ENCODE results near the gene CYB5B. TPM values are rescaled to one million over a fixed set of nuclear protein-coding genes. Genes with fewer than 3 reads are reported as not detected.

CYB5B gene
- total RNA-seq, 4 donors from 2014 or later, result 29.1 to 74.0 (median 46.6) TPM

- no peak for TF ChIP-seq CTCF (IDR thresholded peaks at IDR 0.05; ENCODE audit: low read depth)
Measured at GRCh38 chr16:69386596-69386995, 37.8 kb upstream of the CYB5B start.

- no peak for TF ChIP-seq CTCF (IDR thresholded peaks at IDR 0.05; ENCODE audit: low read depth)
Measured at GRCh38 chr16:69393898-69394849, 30.2 kb upstream of the CYB5B start.

GRCh38 chr16:69395859-69396186 lies 28.6 kb upstream of the CYB5B start:
- TF ChIP-seq CTCF (IDR thresholded peaks at IDR 0.05; ENCODE audit: low read depth), result no peak

GRCh38 chr16:69396187-69397061 lies 28.0 kb upstream of the CYB5B start:
- no peak for TF ChIP-seq CTCF (IDR thresholded peaks at IDR 0.05; ENCODE audit: low read depth)

GRCh38 chr16:69397821-69398521 lies 26.4 kb upstream of the CYB5B start:
- no peak for TF ChIP-seq CTCF (IDR thresholded peaks at IDR 0.05; ENCODE audit: low read depth)

GRCh38 chr16:69399361-69399760 lies 25.1 kb upstream of the CYB5B start:
- TF ChIP-seq CTCF (IDR thresholded peaks at IDR 0.05; ENCODE audit: low read depth), result no peak

Data from subcutaneous adipose tissue (tissue), 4 donors.